ENCODE measurements around the gene NEGR1.

- no peak for TF ChIP-seq CTCF (IDR thresholded peaks at IDR 0.05)
- no peak for TF ChIP-seq EP300 (IDR thresholded peaks at IDR 0.05)
- no peak for TF ChIP-seq POLR2A (IDR thresholded peaks at IDR 0.05)
Observed at GRCh38 chr1:72281144-72281543, 1.2 kb downstream of the NEGR1 start.

Data from stomach (tissue), 4 donors.